ENCODE measurements around the gene SPRY4. TPM values are rescaled to one million over a fixed set of nuclear protein-coding genes. Genes with fewer than 3 reads are reported as not detected.

The SPRY4 gene
- total RNA-seq, 2 experiments from 2014 or later = 0.05 to 0.27 TPM

DNA sequence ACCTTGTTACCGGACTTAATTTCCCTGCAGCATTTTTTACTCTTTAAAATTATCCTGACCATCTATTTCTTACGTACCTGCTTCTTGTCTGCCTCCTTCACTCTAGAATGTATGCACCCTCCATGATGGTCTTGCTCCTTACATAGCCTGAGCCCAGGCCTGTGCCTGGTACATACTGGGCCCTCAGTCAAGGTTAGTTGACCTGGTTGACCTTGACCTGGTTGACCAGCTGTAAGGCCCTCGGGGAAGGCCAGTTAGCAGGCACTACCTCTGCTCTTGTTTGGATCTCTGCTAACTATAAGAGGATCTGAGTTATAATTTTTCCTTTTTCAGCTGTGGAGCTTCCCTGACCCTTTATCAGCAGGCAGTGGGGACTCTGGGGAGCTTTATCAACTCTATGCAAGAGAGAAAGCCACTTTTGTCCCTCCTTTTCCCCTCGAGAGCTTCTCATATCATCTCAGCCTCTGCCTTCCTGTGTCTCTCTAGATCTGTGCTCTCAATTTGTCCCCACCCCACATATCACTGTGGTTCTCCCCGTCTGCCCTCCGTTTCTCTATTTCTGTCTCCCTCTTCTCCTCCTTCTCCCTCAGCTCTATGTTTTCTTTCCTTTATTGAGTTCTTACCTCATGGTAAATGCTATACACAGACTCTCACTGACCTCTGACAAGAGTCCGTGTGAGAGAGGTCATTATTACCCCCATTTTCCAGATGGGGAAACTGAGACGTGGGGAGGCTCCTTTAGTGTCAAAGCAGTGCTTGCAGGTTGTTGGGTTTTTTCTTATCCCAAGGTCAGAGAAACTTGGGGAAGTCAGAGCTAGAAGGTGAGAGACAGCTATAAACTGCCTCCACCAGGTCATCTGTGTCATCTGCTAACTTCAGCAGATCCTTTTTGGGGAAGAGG lies 28.6 kb downstream of the SPRY4 start:
- Mint-ChIP-seq H3K4me1 (peaks cover 3% of the 10 kb centered on the region), H3K9me3 (no peaks in the 10 kb centered on the region), H3K4me3 (no peak overlapping the region), H3K27me3 (peaks cover 5% of the 10 kb centered on the region), H3K36me3 (ENCODE audit: low read depth) (no peaks in the 10 kb centered on the region), H3K27ac (no peak overlapping the region)
- DNase-seq = no peak
- ChIA-PET POLR2A (no interaction called here), CTCF (interaction anchor here (0.7 to 1.7 kb wide), 3 partner anchors 10 to 307 kb away, joined by 3 read pairs; no protein-coding TSS in a partner anchor)

DNA sequence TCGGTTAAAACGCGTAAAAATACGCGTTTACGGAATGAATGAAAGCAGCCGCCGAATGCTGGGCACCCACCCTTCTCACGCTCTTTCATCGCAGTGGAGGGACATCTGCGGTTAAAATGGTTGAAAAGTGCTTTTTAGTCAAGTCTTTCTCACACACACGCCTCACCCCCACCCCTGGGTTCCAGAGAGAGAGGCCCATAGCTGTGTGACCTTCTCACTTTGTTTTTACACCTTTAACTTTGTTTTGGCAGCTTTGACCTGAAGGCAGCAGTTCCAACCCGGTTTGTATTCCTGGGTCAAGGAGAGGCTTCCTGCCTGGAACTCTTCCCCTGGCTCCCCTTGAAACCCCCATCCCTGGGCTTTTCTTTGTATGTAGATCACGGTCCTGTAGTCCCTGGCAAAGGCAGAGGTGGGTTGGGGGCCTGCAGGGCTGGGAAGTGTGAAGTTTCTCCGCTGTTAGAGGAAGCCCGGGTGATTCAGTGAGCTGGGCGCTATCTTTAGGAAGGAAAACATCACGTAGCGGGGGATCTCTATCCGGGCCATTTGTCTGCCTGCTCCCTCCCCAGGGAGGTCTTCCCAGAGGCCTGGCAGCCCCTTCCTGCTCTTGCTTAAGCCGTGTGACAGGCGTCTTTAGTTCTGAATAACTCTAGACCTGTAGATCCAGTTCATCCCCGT lies 29.6 kb downstream of the SPRY4 start:
- POLR2A ChIA-PET = no interaction called here
- H3K4me3 Mint-ChIP-seq = no peak overlapping the region
- no peak for DNase-seq
- CTCF ChIA-PET = interaction anchor here (0.7 to 1.7 kb wide), 4 partner anchors 14 to 205 kb away, joined by 3 to 4 read pairs (median 4); no protein-coding TSS in a partner anchor
- no peak overlapping the region for H3K27ac Mint-ChIP-seq
- H3K9me3 Mint-ChIP-seq = no peaks in the 10 kb centered on the region
- peaks cover 5% of the 10 kb centered on the region for H3K27me3 Mint-ChIP-seq
- no peaks in the 10 kb centered on the region for H3K36me3 Mint-ChIP-seq (ENCODE audit: low read depth)
- H3K4me1 Mint-ChIP-seq = no peaks in the 10 kb centered on the region

DNA sequence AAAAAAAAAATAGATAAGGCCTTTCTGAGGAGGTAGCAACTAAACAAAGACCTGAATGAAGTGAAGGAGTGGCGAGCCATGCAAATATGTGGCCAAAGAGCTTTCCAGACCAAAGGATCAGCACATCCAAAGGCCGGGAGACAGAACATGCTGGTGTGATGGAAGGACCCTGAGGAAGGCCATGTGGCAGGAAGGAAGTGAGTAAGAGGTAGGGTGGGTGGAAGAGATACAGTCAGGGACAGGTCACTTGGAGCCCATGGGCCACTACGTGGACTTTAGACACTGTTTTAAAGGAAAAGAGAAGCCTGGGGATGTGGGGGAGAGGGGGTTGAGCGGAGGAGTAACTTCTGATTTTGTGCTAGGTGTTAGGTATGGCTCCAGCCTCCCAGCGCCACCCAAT lies 31.3 kb downstream of the SPRY4 start:
- H3K36me3 Mint-ChIP-seq (ENCODE audit: low read depth) = no peaks in the 10 kb centered on the region
- ChIA-PET CTCF (interaction anchor here (1.1 kb wide), 1 partner anchor 8 kb away, joined by 3 read pairs; no protein-coding TSS in a partner anchor), POLR2A (no interaction called here)
- no peak overlapping the region for H3K27ac Mint-ChIP-seq
- no peak overlapping the region for H3K4me3 Mint-ChIP-seq
- no peak for DNase-seq
- H3K4me1 Mint-ChIP-seq = peaks cover under 1% of the 10 kb centered on the region
- H3K27me3 Mint-ChIP-seq = peaks cover 3% of the 10 kb centered on the region
- H3K9me3 Mint-ChIP-seq = no peaks in the 10 kb centered on the region

DNA sequence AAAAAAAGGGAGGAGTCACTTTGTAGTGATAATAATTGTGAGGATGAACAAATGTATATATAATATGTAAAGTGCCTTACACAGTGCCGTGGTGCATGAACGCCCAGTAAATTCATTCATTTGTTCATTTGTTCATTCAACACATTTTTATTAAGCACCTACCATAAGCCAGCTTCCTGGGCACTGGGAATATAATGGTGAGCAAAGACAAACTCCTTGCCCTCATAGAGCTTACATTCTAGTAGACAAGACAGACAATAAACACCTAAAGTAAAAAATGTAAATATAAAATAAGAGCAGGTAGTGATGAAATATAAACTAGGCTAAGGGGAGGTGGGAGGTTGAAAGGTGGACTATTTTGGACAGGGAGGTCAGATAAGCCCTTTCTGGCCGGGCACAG lies 32.0 kb downstream of the SPRY4 start:
- H3K4me1 Mint-ChIP-seq = peaks cover 7% of the 10 kb centered on the region
- ChIA-PET CTCF (interaction anchor here (1.1 to 1.2 kb wide), 2 partner anchors 8 to 58 kb away, joined by 3 read pairs; no protein-coding TSS in a partner anchor), POLR2A (no interaction called here)
- H3K36me3 Mint-ChIP-seq (ENCODE audit: low read depth) = no peaks in the 10 kb centered on the region
- peaks cover 3% of the 10 kb centered on the region for H3K27me3 Mint-ChIP-seq
- no peak for DNase-seq
- no peak overlapping the region for H3K27ac Mint-ChIP-seq
- no peaks in the 10 kb centered on the region for H3K9me3 Mint-ChIP-seq
- H3K4me3 Mint-ChIP-seq = no peak overlapping the region

DNA sequence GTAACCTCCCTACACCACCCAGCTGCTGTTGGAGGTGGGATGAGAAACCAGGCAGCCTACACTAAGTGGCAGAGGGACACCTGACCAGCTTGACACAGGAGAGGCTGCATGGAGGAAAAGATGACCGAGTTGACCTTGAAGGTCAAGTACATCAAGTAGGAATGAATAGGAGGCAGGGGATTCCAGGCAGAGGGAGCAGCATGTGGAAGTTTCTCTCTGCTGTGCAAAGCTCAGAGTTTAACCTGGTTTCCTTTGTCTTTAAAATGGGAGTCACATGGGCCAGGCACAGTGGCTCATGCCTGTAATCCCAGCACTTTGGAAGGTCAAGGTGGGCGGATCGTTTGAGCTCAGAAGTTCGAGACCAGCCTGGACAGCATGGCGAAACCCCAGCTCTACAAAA lies 32.6 kb downstream of the SPRY4 start:
- H3K27ac Mint-ChIP-seq = no peak overlapping the region
- peaks cover 3% of the 10 kb centered on the region for H3K27me3 Mint-ChIP-seq
- no peaks in the 10 kb centered on the region for H3K9me3 Mint-ChIP-seq
- H3K36me3 Mint-ChIP-seq (ENCODE audit: low read depth) = no peaks in the 10 kb centered on the region
- H3K4me1 Mint-ChIP-seq = peaks cover 13% of the 10 kb centered on the region
- ChIA-PET POLR2A (no interaction called here), CTCF (interaction anchor here (1.2 kb wide), 1 partner anchor 58 kb away, joined by 3 read pairs; no protein-coding TSS in a partner anchor)
- no peak overlapping the region for H3K4me3 Mint-ChIP-seq
- DNase-seq = no peak

DNA sequence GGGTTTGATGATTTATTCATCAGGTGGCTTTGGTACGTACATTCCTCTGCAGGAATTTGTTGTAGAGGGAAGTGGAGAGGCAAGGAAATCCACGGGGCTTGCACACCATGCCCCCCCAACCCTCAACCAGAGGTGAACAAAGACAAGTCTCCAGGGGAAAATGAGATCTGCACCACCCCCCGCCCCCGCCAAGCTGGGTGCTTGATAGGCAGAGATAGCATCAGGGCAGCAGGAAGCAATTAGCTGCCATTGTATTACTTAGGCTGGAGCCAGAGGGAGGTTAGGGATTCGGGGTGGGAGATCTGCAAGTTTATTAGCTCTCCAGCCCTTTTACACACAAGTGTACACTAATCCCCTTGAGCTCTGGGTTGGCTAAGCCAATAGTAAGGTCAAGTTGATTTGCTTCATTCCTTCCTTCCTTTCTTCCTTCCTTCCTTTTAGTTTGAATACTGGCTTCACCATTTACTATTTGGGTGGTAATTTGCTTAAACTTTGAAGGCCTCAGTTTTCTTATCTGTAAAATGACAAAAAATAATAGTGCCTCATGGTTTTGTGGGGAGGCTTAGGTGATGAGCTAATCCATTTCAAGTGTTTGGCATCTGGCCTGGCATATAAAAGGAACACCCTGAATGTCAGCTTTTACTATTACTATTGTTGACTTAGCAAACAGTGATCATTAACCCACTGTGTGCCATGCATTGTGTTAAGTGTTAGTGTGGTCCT lies 34.1 kb downstream of the SPRY4 start:
- H3K27ac Mint-ChIP-seq = no peak overlapping the region
- DNase-seq = no peak
- H3K4me1 Mint-ChIP-seq = peaks cover 15% of the 10 kb centered on the region
- H3K9me3 Mint-ChIP-seq = no peaks in the 10 kb centered on the region
- H3K36me3 Mint-ChIP-seq (ENCODE audit: low read depth) = no peaks in the 10 kb centered on the region
- ChIA-PET CTCF (interaction anchor here (0.9 kb wide), 1 partner anchor 12 kb away, joined by 4 read pairs; no protein-coding TSS in a partner anchor), POLR2A (no interaction called here)
- H3K4me3 Mint-ChIP-seq = no peak overlapping the region
- H3K27me3 Mint-ChIP-seq = no peaks in the 10 kb centered on the region

DNA sequence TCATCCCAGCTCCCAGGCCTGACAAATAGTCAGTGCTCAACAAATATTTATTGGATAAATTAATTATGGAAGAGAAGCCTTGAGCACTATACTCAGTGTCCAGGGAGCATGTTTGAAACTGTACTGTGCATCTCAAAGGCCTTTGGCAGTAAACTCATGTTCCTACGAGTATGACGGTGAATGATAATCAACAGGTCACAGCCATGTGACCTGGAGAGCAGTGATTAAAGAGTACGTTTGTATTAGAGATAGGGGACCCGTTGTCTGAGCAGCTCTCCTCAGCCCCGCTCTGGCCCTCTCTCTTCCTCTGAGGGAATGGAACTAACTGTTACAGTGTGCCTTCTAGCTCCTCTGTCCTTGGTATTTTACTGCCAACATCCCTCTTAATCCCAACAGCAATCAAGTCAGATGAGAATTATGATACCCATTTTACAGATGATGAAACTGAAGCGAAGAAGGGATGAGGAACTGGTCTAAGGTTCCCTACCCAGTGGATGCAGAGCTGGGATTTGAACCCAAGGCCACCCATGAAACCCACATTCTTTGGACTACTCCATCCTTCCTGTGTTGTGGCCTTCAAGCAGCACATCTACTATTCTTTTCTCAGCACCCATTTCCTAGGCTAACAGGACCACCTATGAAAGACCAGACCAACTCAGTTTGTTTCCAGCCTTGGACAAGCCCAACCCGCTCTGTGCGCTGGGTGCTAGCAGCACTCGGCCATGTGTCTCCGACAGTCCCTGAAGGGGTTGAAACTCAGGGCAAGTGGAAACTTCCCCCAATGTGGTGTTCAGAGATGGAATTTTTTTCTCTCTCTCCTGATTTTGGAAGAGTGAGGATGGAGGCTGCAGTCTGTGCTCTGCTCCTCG lies 34.9 kb downstream of the SPRY4 start:
- no peaks in the 10 kb centered on the region for H3K9me3 Mint-ChIP-seq
- ChIA-PET POLR2A (no interaction called here), CTCF (interaction anchor here (1.3 kb wide), 1 partner anchor 25 kb away, joined by 3 read pairs; no protein-coding TSS in a partner anchor)
- no peaks in the 10 kb centered on the region for H3K27me3 Mint-ChIP-seq
- H3K27ac Mint-ChIP-seq = no peak overlapping the region
- no peak overlapping the region for H3K4me3 Mint-ChIP-seq
- H3K4me1 Mint-ChIP-seq = peaks cover 15% of the 10 kb centered on the region
- no peak for DNase-seq
- H3K36me3 Mint-ChIP-seq (ENCODE audit: low read depth) = no peaks in the 10 kb centered on the region

DNA sequence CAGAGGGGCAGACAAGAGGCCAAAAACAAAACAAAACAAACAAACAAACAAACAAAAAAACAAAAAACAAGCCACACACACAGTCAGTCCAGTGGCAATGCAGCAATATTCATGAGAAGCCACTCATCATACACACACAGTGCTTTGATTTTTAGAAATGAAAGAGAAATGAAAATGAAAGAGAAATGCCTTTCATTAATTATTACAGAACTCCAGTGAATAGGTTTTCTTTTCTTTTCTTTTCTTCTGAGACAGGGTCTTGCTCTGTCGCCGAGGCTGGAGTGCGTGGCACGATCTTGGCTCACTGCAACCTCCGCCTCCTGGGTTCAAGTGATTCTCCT lies 36.9 kb downstream of the SPRY4 start:
- POLR2A ChIA-PET = no interaction called here
- CTCF ChIA-PET = no interaction called here
- peak overlapping the region; percentile 34 for H3K27ac Mint-ChIP-seq

DNA sequence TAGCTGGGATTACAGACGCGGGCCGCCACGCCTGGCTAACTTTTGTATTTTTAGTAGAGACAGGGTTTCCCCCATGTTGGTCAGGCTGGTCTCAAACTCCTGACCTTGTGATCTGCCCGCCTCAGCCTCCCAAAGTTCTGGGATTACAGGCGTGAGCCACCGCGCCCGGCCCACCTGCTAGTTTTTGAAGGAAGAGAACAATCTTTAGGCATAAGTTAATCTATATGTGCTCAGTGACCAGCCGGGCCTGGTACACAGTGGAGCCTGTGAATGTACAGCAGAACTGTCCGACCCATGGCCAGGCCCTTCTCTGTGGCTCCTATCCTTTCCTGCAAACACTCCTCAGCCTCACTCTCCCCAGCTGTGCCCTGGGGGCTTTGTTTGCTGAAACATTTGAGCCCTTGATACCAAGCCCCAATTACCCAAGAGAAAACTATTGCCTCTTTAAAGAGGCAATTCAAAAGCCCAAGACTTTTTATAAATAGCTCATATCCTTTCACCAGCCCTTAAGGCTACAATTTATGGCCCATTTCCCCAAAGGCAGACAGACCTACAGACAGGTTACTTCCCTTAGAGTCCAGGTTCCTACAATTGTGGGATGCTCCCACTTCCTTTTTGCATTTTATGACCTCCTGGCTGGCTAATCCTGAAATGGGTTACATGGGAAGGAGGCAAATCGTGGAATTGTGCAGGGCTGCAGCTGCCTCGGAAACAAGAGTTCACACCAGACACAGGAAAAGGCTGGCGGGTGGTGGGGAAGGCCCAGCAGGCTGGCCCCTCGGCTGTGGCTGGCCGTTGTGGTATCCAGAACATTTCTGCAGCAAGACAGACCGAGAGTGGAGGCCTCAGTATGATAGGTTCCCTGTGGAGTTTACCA lies 37.5 kb downstream of the SPRY4 start:
- peaks cover 15% of the 10 kb centered on the region for H3K4me1 Mint-ChIP-seq
- no peaks in the 10 kb centered on the region for H3K36me3 Mint-ChIP-seq (ENCODE audit: low read depth)
- no peaks in the 10 kb centered on the region for H3K9me3 Mint-ChIP-seq
- peak overlapping the region; percentile 34 for H3K27ac Mint-ChIP-seq
- H3K27me3 Mint-ChIP-seq = no peaks in the 10 kb centered on the region
- ChIA-PET POLR2A (no interaction called here), CTCF (interaction anchor here (1.2 kb wide), 1 partner anchor 9 kb away, joined by 3 read pairs; no protein-coding TSS in a partner anchor)
- DNase-seq = no peak
- H3K4me3 Mint-ChIP-seq = no peak overlapping the region

More for the DNA sequence above, 36.9 kb downstream of the SPRY4 start:
- DNase-seq = no peak
- no peaks in the 10 kb centered on the region for H3K9me3 Mint-ChIP-seq
- peaks cover 15% of the 10 kb centered on the region for H3K4me1 Mint-ChIP-seq
- no peaks in the 10 kb centered on the region for H3K36me3 Mint-ChIP-seq (ENCODE audit: low read depth)
- no peaks in the 10 kb centered on the region for H3K27me3 Mint-ChIP-seq
- H3K4me3 Mint-ChIP-seq = no peak overlapping the region

DNA sequence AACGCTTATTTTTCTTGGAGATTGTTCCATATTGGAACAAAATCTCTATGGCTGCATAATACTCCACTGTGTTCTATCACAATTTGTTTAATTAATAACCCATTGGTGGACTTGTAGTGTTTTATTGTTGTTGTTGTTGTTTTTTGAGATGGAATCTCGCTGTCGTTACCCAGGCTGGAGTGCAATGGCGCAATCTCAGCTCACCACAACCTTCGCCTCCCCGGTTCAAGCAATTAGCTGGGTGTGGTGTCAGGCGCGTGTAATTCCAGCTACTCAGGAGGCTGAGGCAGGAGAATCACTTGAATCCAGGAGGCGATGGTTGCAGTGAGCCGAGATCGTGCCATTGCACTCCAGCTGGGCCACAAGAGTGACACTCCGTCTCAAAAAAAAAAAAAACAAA lies 38.7 kb downstream of the SPRY4 start:
- Mint-ChIP-seq H3K27me3 (no peaks in the 10 kb centered on the region), H3K4me1 (peaks cover 15% of the 10 kb centered on the region), H3K27ac (no peak overlapping the region), H3K4me3 (no peak overlapping the region), H3K36me3 (ENCODE audit: low read depth) (no peaks in the 10 kb centered on the region), H3K9me3 (no peaks in the 10 kb centered on the region)
- ChIA-PET CTCF (interaction anchor here (0.6 to 1.2 kb wide), 2 partner anchors 10 to 275 kb away, joined by 3 read pairs; no protein-coding TSS in a partner anchor), POLR2A (no interaction called here)
- DNase-seq = no peak

DNA sequence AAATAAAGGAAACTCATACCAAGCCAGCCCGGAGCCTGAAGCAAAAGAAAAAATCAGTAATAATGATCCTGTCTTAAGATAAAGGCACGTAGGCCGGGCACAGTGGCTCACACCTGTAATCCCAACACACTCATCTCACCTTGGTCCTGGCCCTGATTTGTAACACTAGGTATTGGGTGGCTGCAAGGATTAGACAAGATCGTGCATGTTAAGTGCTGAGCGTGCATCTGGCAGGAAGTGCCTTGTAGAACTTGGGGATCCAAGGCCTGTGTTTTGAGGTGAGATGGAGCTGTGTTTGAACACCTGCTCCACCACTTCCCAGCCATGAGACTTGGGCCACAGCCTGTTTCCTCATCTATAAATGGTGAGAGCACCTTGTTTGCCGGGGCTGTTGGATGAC lies 41.5 kb downstream of the SPRY4 start:
- DNase-seq = no peak
- Mint-ChIP-seq H3K4me1 (peaks cover 13% of the 10 kb centered on the region), H3K27me3 (peaks cover 4% of the 10 kb centered on the region), H3K9me3 (no peaks in the 10 kb centered on the region), H3K27ac (no peak overlapping the region), H3K36me3 (ENCODE audit: low read depth) (no peaks in the 10 kb centered on the region), H3K4me3 (no peak overlapping the region)
- ChIA-PET CTCF (no interaction called here), POLR2A (no interaction called here)
